ENCODE results near the gene LTBP2. TPM values are rescaled to one million over a fixed set of nuclear protein-coding genes. Genes with fewer than 3 reads are reported as not detected.

Gene LTBP2
- total and polyA plus RNA-seq, 2 of the 8 experiments (the other 6 are each of a cell fraction or from before 2014, with no cell fraction given) = 0.48 to 0.89 TPM

DNA sequence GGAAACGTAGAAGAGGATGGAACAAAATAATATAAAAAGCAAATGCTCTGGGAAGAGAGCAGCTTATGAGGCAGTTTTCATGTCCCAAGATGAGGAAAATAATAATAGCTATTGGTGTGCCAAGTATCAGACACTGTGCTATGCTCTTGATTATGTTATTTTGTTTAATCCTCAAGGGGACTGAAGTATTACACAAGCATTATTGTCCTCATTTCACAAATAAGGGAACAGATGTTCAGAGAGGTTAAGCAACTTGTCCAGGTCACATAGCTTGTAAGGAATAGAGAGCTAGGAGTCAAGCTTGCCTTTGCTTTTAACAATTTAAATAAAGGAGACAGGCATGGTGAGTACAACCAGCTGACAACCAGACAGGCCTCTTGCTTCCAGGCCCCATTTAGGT lies 26.9 kb upstream of the LTBP2 start (continued):
- no peak for TF ChIP-seq RFX5 (IDR thresholded peaks at IDR 0.05; ENCODE audit: borderline replicate concordance, low read depth, low read length)
- no peak for TF ChIP-seq EGR1 (IDR thresholded peaks at IDR 0.05; ENCODE audit: borderline replicate concordance, low read depth, low read length)
- no peak for TF ChIP-seq ASH2L (IDR thresholded peaks at IDR 0.05; ENCODE audit: low read length)

Data from H1 (cell line).